K562 (cell line): Measurements from ENCODE around the gene DNASE2. TPM values are rescaled to one million over a fixed set of nuclear protein-coding genes. Genes with fewer than 3 reads are reported as not detected.
A peak's percentile ranks its signal among the peaks of the same experiment; 100 is the strongest.

ENCODE experiments used
- ATAC-seq: fragments of 200-7000 bp; cut with Tn5 transposase; 3 replicates; pipeline ENCODE4 v1.9.1; 2020; ENCODE audit warnings: moderate library complexity
- BruUV-seq: library from RNA; stranded (reverse); fragments of 400-500 nt; replicated peaks from 2 replicates; lab custom pipeline; 2021; lab: Mats Ljungman, UMichigan
- CTCF ChIA-PET: fragments of 300-600 bp; formaldehyde crosslinking; extraction: SDS; loops from one replicate; lab custom pipeline; 2021; ENCODE audit warnings: low intra/inter-chr PET ratio; lab: Yijun Ruan, JAX
- POLR2A ChIA-PET: fragments of 300-600, 350-650 bp; sonication (Branson Sonifier 250); formaldehyde crosslinking; extraction: SDS; loops from one replicate; lab custom pipeline; 2021; ENCODE audit warnings: antibody characterized with exemption, inconsistent platforms; lab: Yijun Ruan, JAX
- DNase-seq, 4 experiments: peaks; one replicate each; pipeline versions ENCODE4 v3.0.0 to v3.0.0-alpha.2; 2011 to 2018; ENCODE audit warnings: low spot score in 3 of 4, mixed read lengths in 3 of 4; ENCODE audit errors: extremely low read depth in 1 of 4
- FAIRE-seq: peaks from 2 replicates; lab custom pipeline; 2011; peaks lifted over from hg19 to GRCh38; lab: Jason Lieb, UNC
- H2AFZ ChIP-seq: 2 replicates; pipeline ENCODE4 v1.6.0; 2011; ENCODE audit warnings: low read depth, low read length, control low read depth, inconsistent platforms
- H3K27ac ChIP-seq: fragments of 200-600 bp; 3 replicates; pipeline ENCODE4 v1.8.0; 2011; ENCODE audit warnings: low read depth, mild to moderate bottlenecking, control low read depth, inconsistent platforms, low read length, moderate library complexity, mixed read lengths; ENCODE audit errors: extremely low read depth
- H3K27me3 ChIP-seq, 2 experiments: fragments of 300-600 bp in 1 of 2; 2 replicates in 1 of 2; 3 replicates in 1 of 2; pipeline versions ENCODE4 v1.6.0 to v1.8.0; 2011; ENCODE audit warnings: inconsistent platforms in 2 of 2, low read length in 2 of 2, mild to moderate bottlenecking in 1 of 2, mixed read lengths in 1 of 2, moderate library complexity in 1 of 2; ENCODE audit not compliant: control insufficient read depth in 2 of 2, insufficient read depth in 2 of 2
- H3K36me3 ChIP-seq: fragments of 300-600 bp; 3 replicates; pipeline ENCODE4 v1.8.0; 2011; ENCODE audit warnings: mild to moderate bottlenecking, low read length, inconsistent platforms; ENCODE audit not compliant: control insufficient read depth, insufficient read depth
- H3K4me1 ChIP-seq, 2 experiments: fragments of 200-600 bp in 1 of 2; replicated peaks in 1 of 2; 2 replicates in 1 of 2; 3 replicates in 1 of 2; pipeline versions ENCODE4 v1.5.1 to v1.8.0; 2011; ENCODE audit warnings: inconsistent platforms in 2 of 2, low read length in 2 of 2, mild to moderate bottlenecking in 1 of 2, mixed read lengths in 1 of 2, moderate library complexity in 1 of 2; ENCODE audit not compliant: control insufficient read depth in 2 of 2, insufficient read depth in 2 of 2
- H3K4me2 ChIP-seq: 2 replicates; pipeline ENCODE4 v1.6.1; 2011; ENCODE audit warnings: low read length, control low read depth, inconsistent platforms, mixed read lengths; ENCODE audit not compliant: insufficient read depth
- H3K4me3 ChIP-seq: fragments of 200-600 bp; sonication (generic), shearing (Covaris generic); 2 replicates; pipeline ENCODE4 v1.5.1; 2016; ENCODE audit warnings: control low read depth, inconsistent platforms
- H3K79me2 ChIP-seq: fragments of 200-600 bp; 3 replicates; pipeline ENCODE4 v1.8.0; 2011; ENCODE audit warnings: low read length, inconsistent platforms; ENCODE audit not compliant: control insufficient read depth, insufficient read depth
- H3K9ac ChIP-seq, 2 experiments: 2 replicates each; pipeline versions ENCODE4 v1.6.0 to v1.6.1; 2011; ENCODE audit warnings: low read depth in 2 of 2, low read length in 2 of 2, control low read depth in 1 of 2, inconsistent platforms in 1 of 2, mild to moderate bottlenecking in 1 of 2, mixed read lengths in 1 of 2; ENCODE audit not compliant: insufficient read depth in 1 of 2
- H3K9me1 ChIP-seq: one replicate; pipeline ENCODE4 v1.6.0; 2011; ENCODE audit warnings: inconsistent platforms, mild to moderate bottlenecking, low read length, moderate library complexity; ENCODE audit not compliant: control insufficient read depth, insufficient read depth
- H3K9me3 ChIP-seq: replicated peaks from 2 replicates; pipeline ENCODE4 v1.5.1; 2011; ENCODE audit warnings: low read depth, low read length, inconsistent platforms; ENCODE audit not compliant: control insufficient read depth, insufficient read depth
- H4K20me1 ChIP-seq: replicated peaks from 2 replicates; pipeline ENCODE4 v1.6.1; 2011; ENCODE audit warnings: low read length, inconsistent platforms, mixed read lengths; ENCODE audit not compliant: control insufficient read depth, insufficient read depth
- ADNP ChIP-seq: fragments of 200-800 bp; sonication (Bioruptor generic); IDR thresholded peaks from 2 replicates; pipeline ENCODE4 v1.6.1; 2016; ENCODE audit warnings: missing genetic modification characterization, missing compliant biosample characterization
- ARID1B ChIP-seq: fragments of 450-650 bp; IDR thresholded peaks from 2 replicates; pipeline ENCODE4 v1.6.1; 2016; ENCODE audit warnings: antibody characterized with exemption, mild to moderate bottlenecking, inconsistent platforms
- CAMTA2 ChIP-seq: fragments of 250-450 bp; sonication (Bioruptor Pico); conservative IDR thresholded peaks from 2 replicates; pipeline ENCODE4 v1.5.1; 2022
- CHD1 ChIP-seq: fragments of 200-600 bp; sonication (generic); IDR thresholded peaks from one replicate; pipeline ENCODE4 v1.6.1; 2012; ENCODE audit warnings: mild to moderate bottlenecking, moderate library complexity, low read length, inconsistent platforms
- FIP1L1 ChIP-seq: fragments of 200-400 bp; formaldehyde crosslinking; IDR thresholded peaks from 2 replicates; pipeline ENCODE4 v1.6.1; 2018; ENCODE audit warnings: mild to moderate bottlenecking, low read depth, low read length; ENCODE audit not compliant: poor library complexity, severe bottlenecking
- FOXJ2 ChIP-seq: fragments of 200-800 bp; sonication (Bioruptor generic); IDR thresholded peaks from 2 replicates; pipeline ENCODE4 v1.6.1; 2016; ENCODE audit warnings: missing genetic modification characterization, missing compliant biosample characterization
- GABPB1 ChIP-seq: sonication (generic); formaldehyde crosslinking; IDR thresholded peaks from 2 replicates; pipeline ENCODE4 v1.8.0; 2022; ENCODE audit warnings: mild to moderate bottlenecking, missing genetic modification reagents
- HDAC1 ChIP-seq, 2 experiments: fragments of 450-650 bp; IDR thresholded peaks; 2 replicates each; pipeline ENCODE4 v1.6.1; 2016 to 2017; ENCODE audit warnings: inconsistent platforms in 1 of 2, mild to moderate bottlenecking in 1 of 2, moderate library complexity in 1 of 2
- HDAC8 ChIP-seq: fragments of 450-650 bp; IDR thresholded peaks from 2 replicates; pipeline ENCODE4 v1.6.1; 2016; ENCODE audit warnings: mild to moderate bottlenecking, missing genetic modification characterization, moderate library complexity, missing compliant biosample characterization
- KDM5B ChIP-seq: fragments of 200-600 bp; sonication (generic); IDR thresholded peaks from 2 replicates; pipeline ENCODE4 v1.6.1; 2012; ENCODE audit warnings: low read depth, mild to moderate bottlenecking, moderate library complexity, low read length, control low read depth, inconsistent platforms; ENCODE audit not compliant: insufficient replicate concordance
- PTRF ChIP-seq: fragments of 450-650 bp; IDR thresholded peaks from 2 replicates; pipeline ENCODE4 v1.6.1; 2016; ENCODE audit warnings: mild to moderate bottlenecking, missing genetic modification characterization, missing compliant biosample characterization
- SRSF9 ChIP-seq: fragments of 200-400 bp; formaldehyde crosslinking; IDR thresholded peaks from 2 replicates; pipeline ENCODE4 v1.6.1; 2017; ENCODE audit warnings: low read depth, low read length, borderline replicate concordance
- STAT6 ChIP-seq: sonication (generic); formaldehyde crosslinking; IDR thresholded peaks from 2 replicates; pipeline ENCODE4 v1.8.1; 2023; ENCODE audit warnings: mild to moderate bottlenecking, missing genetic modification reagents
- TSC22D4 ChIP-seq: fragments of 450-650 bp; IDR thresholded peaks from 2 replicates; pipeline ENCODE4 v1.6.1; 2016; ENCODE audit warnings: missing genetic modification characterization, missing biosample characterization, control low read depth
- ZEB2 ChIP-seq: fragments of 450-650 bp; IDR thresholded peaks from 2 replicates; pipeline ENCODE4 v1.6.1; 2016
- ZNF146 ChIP-seq: IDR thresholded peaks from one replicate; pipeline ENCODE4 v1.6.1; 2018; ENCODE audit warnings: missing compliant biosample characterization; ENCODE audit not compliant: unreplicated experiment
- ZNF224 ChIP-seq: sonication (generic); formaldehyde crosslinking; IDR thresholded peaks from 2 replicates; pipeline ENCODE4 v1.8.0; 2022; ENCODE audit warnings: mild to moderate bottlenecking, missing genetic modification reagents
- WGBS: fragments of 100-300 bp; shearing (Covaris generic); methylation state at CpG from one replicate; pipeline ENCODE4 v1.1.6; 2016; ENCODE audit warnings: low coverage, mixed read lengths; ENCODE audit not compliant: insufficient coverage; ENCODE audit errors: missing lambda C conversion rate; 5-methylcytosine and 5-hydroxymethylcytosine counted together
- in situ Hi-C: fragments of 300-500 bp; cut with MboI; formaldehyde crosslinking; loops from 4 replicates; pipeline ENCODE4 v1.15.0; 2018; ENCODE audit warnings: inconsistent platforms, mixed read lengths
- intact Hi-C: fragments of 100-400 bp; cut with micrococcal nuclease; formaldehyde crosslinking; loops from 2 replicates; pipeline ENCODE4 v1.14.2; 2022
- polyA plus RNA-seq, 8 experiments: library from polyadenylated mRNA; depleted of rRNA in 4 of 8; stranded (reverse) in 5 of 8; unstranded in 3 of 8; fragments of >200 nt; fragmentation: Nextera tagmentation in 2 of 8; fragmentation: Illumina TruSeq in 1 of 8; extraction: Ambion mirVana in 2 of 8; extraction: Trizol in 1 of 8; gene quantifications; 2 replicates each; pipeline versions ENCODE4 v1.2.1 to v1.2.3, GENCODE V29; 2011 to 2014; ENCODE audit warnings: inconsistent platforms in 1 of 8, missing spikeins in 1 of 8
- total RNA-seq, 7 experiments: library from RNA; depleted of rRNA in 6 of 7; stranded (reverse); fragments of >200 nt in 6 of 7; fragmentation: Illumina TruSeq in 2 of 7; extraction: Trizol in 2 of 7; gene quantifications; 2 replicates each; pipeline versions ENCODE4 v1.2.1 to v1.2.3, GENCODE V29; 2011 to 2021; ENCODE audit warnings: low replicate concordance in 1 of 7
- TF ChIP-seq, protein P1 (sequence below): fragments of 250-450 bp; sonication (Bioruptor Pico); IDR thresholded peaks from 2 replicates; pipeline ENCODE4 v1.5.0; 2022; ENCODE audit warnings: mild to moderate bottlenecking

DNASE2 gene
- total and polyA plus RNA-seq, 9 of the 15 experiments (the other 6 are each of a cell fraction or from before 2014, with no cell fraction given) = 4.4 to 27.0 (median 20.2) TPM

- TF ChIP-seq STAT6 (CRISPR knock-in tag) (no peak), FOXJ2 (tag) (no peak), CHD1 (no peak), ZEB2 (no peak), PTRF (tag) (no peak)
- TF ChIP-seq, all 486 proteins: peak for 27
These were observed 47.3 kb downstream of the DNASE2 start (continued) for GRCh38 chr19:12833738-12834565.

- 0% methylated on average over 2 of the region's 5 CpGs for WGBS
- H3K4me1 ChIP-seq = peaks cover 27 to 57% of the 10 kb centered on the region in 2 experiments
- no peak overlapping the region for H3K4me3 ChIP-seq
- no peak for FAIRE-seq
- intact Hi-C loops = no loop called here
- H3K9me3 ChIP-seq = no peaks in the 10 kb centered on the region
- peaks cover 14% of the 10 kb centered on the region for H4K20me1 ChIP-seq
- peak overlapping the region in 1 of 2 experiments; percentile 18; a peak in 1 of 4 replicates for H3K9ac ChIP-seq
- DNase-seq = no peak
- no peaks in the 10 kb centered on the region for H3K9me1 ChIP-seq
- H2AFZ ChIP-seq = no peak overlapping the region; the same call in 1 of the 2 replicates
- no TSS peak for BruUV-seq
- H3K27ac ChIP-seq = no peak overlapping the region
- H3K79me2 ChIP-seq = no peaks in the 10 kb centered on the region
- ChIA-PET CTCF (no interaction called here), POLR2A (no interaction called here)
- in situ Hi-C loops = no loop called here
- no peaks in the 10 kb centered on the region for H3K27me3 ChIP-seq
- ATAC-seq = no peak
- peak overlapping the region; percentile 85 for H3K4me2 ChIP-seq
- no peaks in the 10 kb centered on the region for H3K36me3 ChIP-seq
- no peak for TF ChIP-seq CAMTA2 (CRISPR knock-in tag)
- no peak for TF ChIP-seq PTRF (tag)
- TF ChIP-seq, protein P1, sequence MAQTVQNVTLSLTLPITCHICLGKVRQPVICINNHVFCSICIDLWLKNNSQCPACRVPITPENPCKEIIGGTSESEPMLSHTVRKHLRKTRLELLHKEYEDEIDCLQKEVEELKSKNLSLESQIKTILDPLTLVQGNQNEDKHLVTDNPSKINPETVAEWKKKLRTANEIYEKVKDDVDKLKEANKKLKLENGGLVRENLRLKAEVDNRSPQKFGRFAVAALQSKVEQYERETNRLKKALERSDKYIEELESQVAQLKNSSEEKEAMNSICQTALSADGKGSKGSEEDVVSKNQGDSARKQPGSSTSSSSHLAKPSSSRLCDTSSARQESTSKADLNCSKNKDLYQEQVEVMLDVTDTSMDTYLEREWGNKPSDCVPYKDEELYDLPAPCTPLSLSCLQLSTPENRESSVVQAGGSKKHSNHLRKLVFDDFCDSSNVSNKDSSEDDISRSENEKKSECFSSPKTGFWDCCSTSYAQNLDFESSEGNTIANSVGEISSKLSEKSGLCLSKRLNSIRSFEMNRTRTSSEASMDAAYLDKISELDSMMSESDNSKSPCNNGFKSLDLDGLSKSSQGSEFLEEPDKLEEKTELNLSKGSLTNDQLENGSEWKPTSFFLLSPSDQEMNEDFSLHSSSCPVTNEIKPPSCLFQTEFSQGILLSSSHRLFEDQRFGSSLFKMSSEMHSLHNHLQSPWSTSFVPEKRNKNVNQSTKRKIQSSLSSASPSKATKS (CRISPR knock-in tag) = no peak
- TF ChIP-seq TSC22D4 = no peak
- TF ChIP-seq ZNF146 = no peak
- no peak for TF ChIP-seq ADNP
- TF ChIP-seq KDM5B = no peak
- no peak for TF ChIP-seq ZNF224 (CRISPR knock-in tag)
- TF ChIP-seq FIP1L1 = no peak
- no peak for TF ChIP-seq ARID1B
- TF ChIP-seq HDAC1 (IDR thresholded peaks at IDR 0.05) = no peak
- TF ChIP-seq SRSF9 = no peak
- no peak for TF ChIP-seq HDAC8 (tag)
- no peak for TF ChIP-seq GABPB1 (CRISPR knock-in tag)
These were observed 47.9 kb downstream of the DNASE2 start for GRCh38 chr19:12833418-12833737.
